ENCODE data around the gene MBD5.
A peak's percentile ranks its signal among the peaks of the same experiment; 100 is the strongest.
"Not testable (repeated sequence)": the region's sequence is repeated elsewhere in the genome, so short reads cannot be mapped to it uniquely, and the experiment has no call there.

MBD5 gene

DNA sequence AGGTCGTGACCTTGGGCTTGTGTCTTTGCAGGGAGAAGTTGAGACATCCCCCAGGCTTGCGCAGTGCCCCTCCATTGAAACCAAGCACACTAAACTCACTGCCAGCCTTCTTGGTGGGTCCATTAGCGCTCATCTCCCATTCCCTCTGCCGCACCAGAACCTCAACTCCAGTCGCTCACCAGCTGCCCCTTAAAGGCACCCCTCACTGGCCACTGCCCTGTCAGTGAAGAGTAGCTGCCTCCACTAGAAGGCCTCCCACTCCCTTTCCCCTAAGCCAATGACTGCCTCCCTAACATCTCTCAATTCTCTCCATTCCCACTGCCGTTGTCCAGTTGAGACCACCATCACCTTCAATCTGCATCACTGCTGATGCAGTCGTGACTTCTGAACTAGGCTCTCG lies 508.9 kb downstream of the MBD5 start:
- DNase-seq: no peak
- CTCF ChIA-PET: no interaction called here
- Mint-ChIP-seq H3K4me1 (peaks cover 68% of the 10 kb centered on the region), H3K27me3 (no peaks in the 10 kb centered on the region), H3K9me3 (peaks cover 2% of the 10 kb centered on the region), H3K27ac (peak overlapping the region; percentile 97), H3K4me3 (peak overlapping the region; percentile 30), H3K36me3 (no peaks in the 10 kb centered on the region)

DNA sequence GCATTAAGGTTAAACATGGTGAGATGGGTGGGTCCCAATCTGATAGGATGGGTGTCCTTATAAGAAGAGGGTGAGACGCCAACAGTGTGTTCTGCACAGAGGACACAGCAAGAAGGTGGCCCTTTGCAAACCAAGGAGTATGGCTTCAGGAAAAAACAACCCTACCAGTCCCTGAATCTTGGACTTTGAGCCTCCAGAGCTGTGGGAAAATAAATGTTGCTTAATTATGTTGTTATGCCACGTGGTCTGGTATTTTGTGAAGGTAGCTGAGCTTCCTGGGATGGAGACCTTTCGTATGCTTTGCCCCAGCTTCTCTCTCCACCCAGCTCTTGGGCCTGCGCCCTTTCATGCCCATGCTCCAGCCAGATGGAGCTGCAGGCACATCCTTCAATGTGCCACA lies 509.5 kb downstream of the MBD5 start:
- Mint-ChIP-seq H3K27me3 (no peaks in the 10 kb centered on the region), H3K4me1 (peaks cover 62% of the 10 kb centered on the region), H3K9me3 (peaks cover 2% of the 10 kb centered on the region), H3K36me3 (no peaks in the 10 kb centered on the region), H3K4me3 (no peak overlapping the region), H3K27ac (peak overlapping the region; percentile 53)
- CTCF ChIA-PET: no interaction called here
- no peak for DNase-seq

DNA sequence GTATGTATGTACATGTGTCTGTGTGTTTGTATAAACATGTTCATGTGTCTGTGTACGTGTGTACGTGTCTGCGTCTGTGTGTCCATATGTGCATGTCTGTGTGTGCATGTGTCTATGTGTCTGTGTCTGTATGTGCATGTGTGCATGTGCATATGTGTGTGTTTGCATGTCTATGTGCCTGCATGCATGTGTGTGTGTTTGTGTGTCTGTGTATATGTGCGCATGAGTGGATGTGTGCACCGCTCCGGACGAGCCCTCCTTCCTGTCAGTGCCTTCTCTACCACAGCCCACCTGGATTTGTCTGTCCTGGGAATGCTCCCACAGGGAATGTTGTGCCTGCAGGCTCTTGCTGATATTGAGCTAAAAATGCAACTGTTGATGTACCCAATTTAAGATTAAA lies 510.3 kb downstream of the MBD5 start:
- peaks cover 53% of the 10 kb centered on the region for H3K4me1 Mint-ChIP-seq
- no peak overlapping the region for H3K27ac Mint-ChIP-seq
- CTCF ChIA-PET: no interaction called here
- H3K36me3 Mint-ChIP-seq: no peaks in the 10 kb centered on the region
- no peak for DNase-seq
- H3K9me3 Mint-ChIP-seq: no peaks in the 10 kb centered on the region
- H3K4me3 Mint-ChIP-seq: no peak overlapping the region
- H3K27me3 Mint-ChIP-seq: no peaks in the 10 kb centered on the region

DNA sequence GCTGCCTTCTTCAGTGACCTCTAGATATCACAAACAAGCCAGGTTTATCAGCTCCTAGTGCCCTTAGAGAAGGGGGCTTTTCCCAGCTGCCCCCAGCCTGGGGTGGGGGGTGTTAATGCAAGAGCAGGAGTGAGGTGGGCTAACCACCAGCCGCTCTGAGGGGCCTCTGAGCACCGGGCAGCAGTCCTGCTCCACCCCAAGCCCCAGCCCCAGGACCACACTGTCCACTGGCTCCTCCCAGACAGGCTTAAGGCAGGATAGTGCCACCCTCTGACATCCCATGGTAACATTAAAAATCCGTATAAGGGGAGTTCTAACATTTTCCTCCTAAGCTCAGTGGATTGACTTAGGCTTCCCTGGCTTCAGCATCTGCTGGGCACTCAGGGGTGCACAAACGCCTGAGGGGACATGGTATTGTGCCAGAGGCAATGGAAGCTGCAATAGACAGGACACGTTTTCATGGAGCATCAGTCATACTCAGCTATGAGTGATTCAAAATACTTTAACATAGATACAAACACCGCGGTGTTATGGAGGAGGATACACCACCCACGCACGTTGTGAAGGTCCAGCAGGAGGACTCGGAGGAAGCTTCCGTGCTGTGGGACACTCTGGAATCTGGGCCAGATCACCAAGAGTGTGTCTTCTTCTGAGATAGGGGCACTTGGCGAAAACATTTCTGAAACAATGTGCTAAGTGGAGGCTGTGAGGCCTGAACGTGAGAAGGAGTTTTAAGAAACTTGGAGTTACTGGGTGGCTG lies 511.0 kb downstream of the MBD5 start:
- Mint-ChIP-seq H3K4me1 (peaks cover 47% of the 10 kb centered on the region), H3K9me3 (no peaks in the 10 kb centered on the region), H3K4me3 (no peak overlapping the region), H3K27ac (no peak overlapping the region), H3K36me3 (no peaks in the 10 kb centered on the region), H3K27me3 (no peaks in the 10 kb centered on the region)
- no peak for DNase-seq
- CTCF ChIA-PET: no interaction called here

DNA sequence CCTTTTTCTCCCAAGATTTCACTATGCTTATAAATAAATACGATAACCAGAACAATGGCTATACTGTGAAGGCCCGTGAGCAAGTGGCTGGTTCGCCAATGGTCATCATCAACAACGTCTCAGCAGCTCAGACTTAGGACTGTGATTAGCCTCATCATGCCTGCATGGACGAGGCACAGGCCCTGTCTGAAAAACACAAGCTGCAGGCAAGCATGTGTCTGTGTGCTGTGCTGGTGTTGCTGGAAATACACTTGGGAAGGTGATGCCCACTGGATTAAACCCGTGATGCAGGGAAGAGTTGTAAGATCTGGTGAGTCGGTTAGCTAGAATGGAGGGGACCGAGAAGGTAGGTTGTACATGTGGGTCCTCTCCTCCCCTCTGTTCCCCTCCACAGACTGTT lies 512.1 kb downstream of the MBD5 start:
- no peak overlapping the region for H3K4me3 Mint-ChIP-seq
- CTCF ChIA-PET: no interaction called here
- H3K27me3 Mint-ChIP-seq: peaks cover 2% of the 10 kb centered on the region
- H3K9me3 Mint-ChIP-seq: no peaks in the 10 kb centered on the region
- no peak for DNase-seq
- H3K36me3 Mint-ChIP-seq: no peaks in the 10 kb centered on the region
- H3K4me1 Mint-ChIP-seq: peaks cover 37% of the 10 kb centered on the region
- no peak overlapping the region for H3K27ac Mint-ChIP-seq

DNA sequence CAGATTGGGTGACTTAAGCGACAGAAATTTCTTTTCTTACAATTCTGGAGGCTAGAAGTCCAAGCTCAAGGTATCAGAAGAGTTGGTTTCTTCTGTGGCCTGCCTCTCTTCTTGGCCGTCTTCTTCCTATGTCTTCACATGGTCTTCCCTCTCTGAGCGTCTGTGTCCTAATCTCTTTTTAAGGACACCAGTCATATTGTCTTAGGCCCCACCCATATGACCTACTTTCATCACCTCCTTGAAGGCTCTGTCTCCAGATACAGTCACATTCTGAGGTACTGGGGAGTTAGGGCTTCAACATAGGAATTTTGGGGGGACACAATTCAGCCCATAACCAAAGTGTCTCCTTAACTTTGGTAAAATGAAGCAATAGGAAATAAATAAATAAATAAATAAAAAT lies 512.8 kb downstream of the MBD5 start:
- no peak overlapping the region for H3K27ac Mint-ChIP-seq
- H3K9me3 Mint-ChIP-seq: no peaks in the 10 kb centered on the region
- peaks cover 4% of the 10 kb centered on the region for H3K27me3 Mint-ChIP-seq
- CTCF ChIA-PET: no interaction called here
- no peak overlapping the region for H3K4me3 Mint-ChIP-seq
- H3K4me1 Mint-ChIP-seq: peaks cover 37% of the 10 kb centered on the region
- DNase-seq: no peak
- H3K36me3 Mint-ChIP-seq: no peaks in the 10 kb centered on the region

DNA sequence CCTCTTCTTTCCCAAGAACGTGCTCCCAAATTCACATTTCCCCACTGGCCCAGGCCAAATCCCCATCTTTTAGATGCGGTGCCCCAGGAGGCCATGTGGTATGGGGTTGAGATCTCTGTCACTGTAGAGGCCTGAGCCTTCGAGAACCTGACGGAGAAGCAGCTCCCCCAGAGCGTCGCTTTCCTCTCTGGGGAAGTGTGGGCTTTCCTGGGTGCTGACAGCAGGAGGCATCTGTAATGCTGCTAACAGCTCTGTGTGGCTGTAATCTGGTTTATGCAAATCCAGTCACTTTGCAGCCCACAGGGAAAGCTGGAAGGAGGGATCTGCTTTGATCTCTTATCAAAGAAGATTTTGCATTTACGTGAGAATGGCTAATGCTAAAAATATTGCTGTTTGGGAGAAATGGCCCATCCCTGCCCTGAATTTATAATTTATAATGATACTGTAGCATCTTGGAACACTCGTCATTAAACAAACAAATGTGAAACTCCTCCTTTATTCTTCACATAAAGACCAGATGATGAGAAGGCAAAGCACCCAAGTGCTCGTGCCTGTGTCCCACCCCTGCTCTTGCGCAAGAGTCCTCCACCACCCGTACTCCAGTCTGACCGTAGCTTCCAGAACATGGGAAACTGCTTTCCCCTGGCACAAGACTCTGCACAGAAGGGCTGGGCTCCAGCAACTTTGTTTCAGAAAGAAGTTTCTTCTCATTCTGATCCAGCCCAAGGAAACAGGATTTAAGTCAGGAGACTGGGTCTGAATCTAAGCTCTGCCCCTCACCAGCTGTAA lies 513.7 kb downstream of the MBD5 start:
- Mint-ChIP-seq H3K4me1 (peaks cover 36% of the 10 kb centered on the region), H3K9me3 (no peaks in the 10 kb centered on the region), H3K4me3 (no peak overlapping the region), H3K36me3 (no peaks in the 10 kb centered on the region), H3K27me3 (peaks cover 4% of the 10 kb centered on the region), H3K27ac (no peak overlapping the region)
- DNase-seq: no peak
- CTCF ChIA-PET: no interaction called here

DNA sequence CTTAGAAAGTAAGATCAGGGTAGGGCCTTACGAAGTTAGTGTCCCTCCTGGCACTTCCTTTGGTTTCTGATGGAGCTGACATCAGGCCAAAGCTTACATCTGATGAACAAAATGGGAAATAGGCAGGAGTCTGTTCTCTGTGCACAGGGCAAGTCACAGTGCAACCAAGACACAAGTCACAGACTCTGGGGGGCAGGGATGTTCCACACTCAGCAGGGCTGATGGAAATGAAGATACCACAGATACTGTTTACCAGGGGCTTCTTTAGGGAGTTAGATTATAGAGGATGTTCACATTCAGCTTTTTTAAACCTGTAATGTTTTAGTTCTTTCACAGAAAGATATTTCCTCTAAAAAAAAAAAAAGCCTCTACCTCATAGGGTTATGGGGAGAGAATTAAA lies 517.5 kb downstream of the MBD5 start:
- Mint-ChIP-seq H3K9me3 (no peaks in the 10 kb centered on the region), H3K27me3 (peaks cover 4% of the 10 kb centered on the region), H3K27ac (peak overlapping the region; percentile 75), H3K4me1 (peaks cover 35% of the 10 kb centered on the region), H3K36me3 (peaks cover 5% of the 10 kb centered on the region), H3K4me3 (no peak overlapping the region)
- no peak for DNase-seq
- CTCF ChIA-PET: interaction anchor here (0.6 to 2.9 kb wide), 7 partner anchors 13 to 108 kb away, joined by 3 to 9 read pairs (median 4); no protein-coding TSS in a partner anchor

DNA sequence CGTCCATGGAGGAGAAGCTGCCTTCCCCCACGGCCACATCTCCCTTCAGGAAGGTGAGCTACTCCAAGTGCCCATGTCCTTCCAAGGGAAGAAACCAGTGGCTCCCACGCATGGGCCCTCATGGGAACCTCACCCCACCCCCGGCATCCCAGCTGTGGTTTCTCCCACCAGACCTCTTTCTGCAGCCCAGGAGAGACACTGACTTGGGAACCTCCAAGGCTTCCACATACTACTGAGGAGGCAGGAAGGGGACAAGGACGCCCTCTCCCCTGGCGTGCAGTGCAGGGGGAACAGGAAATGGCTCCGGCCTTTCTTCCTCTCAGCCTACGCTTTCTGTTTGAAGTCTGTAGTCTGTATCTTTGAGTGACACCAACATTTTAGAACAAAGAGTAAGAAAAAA lies 519.1 kb downstream of the MBD5 start:
- Mint-ChIP-seq H3K27ac (peak overlapping the region; percentile 70), H3K27me3 (peaks cover 4% of the 10 kb centered on the region), H3K4me1 (peaks cover 39% of the 10 kb centered on the region), H3K4me3 (peak overlapping the region; percentile 3), H3K36me3 (peaks cover 5% of the 10 kb centered on the region), H3K9me3 (no peaks in the 10 kb centered on the region)
- DNase-seq: peak; percentile 64
- CTCF ChIA-PET: interaction anchor here (0.8 to 1.9 kb wide), 4 partner anchors 13 to 18 kb away, joined by 3 to 4 read pairs (median 4); no protein-coding TSS in a partner anchor

DNA sequence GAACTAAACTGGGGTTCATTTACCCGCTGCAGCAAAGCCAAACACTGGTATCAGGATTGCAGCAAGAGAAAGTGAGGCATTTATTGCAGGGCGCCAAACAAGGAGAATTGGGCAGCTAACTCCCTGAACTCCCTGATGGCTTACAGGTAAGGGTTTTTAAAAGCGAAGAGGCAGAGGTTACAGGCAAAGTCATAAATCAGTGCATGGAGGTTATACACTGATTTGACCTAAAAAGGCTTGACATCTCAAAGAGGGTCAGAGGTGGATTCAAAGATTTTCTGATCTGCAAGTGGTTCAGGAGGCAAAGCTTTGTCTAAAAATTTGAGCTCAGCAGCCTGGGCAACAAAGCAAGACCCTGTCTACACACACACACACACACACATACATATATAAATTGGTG lies 520.9 kb downstream of the MBD5 start:
- peaks cover 5% of the 10 kb centered on the region for H3K36me3 Mint-ChIP-seq
- CTCF ChIA-PET: interaction anchor here (1.9 kb wide), 1 partner anchor 15 kb away, joined by 4 read pairs; no protein-coding TSS in a partner anchor
- no peaks in the 10 kb centered on the region for H3K9me3 Mint-ChIP-seq
- no peak overlapping the region for H3K27ac Mint-ChIP-seq
- no peak for DNase-seq
- H3K4me3 Mint-ChIP-seq: no peak overlapping the region
- H3K27me3 Mint-ChIP-seq: peaks cover 4% of the 10 kb centered on the region
- peaks cover 56% of the 10 kb centered on the region for H3K4me1 Mint-ChIP-seq

DNA sequence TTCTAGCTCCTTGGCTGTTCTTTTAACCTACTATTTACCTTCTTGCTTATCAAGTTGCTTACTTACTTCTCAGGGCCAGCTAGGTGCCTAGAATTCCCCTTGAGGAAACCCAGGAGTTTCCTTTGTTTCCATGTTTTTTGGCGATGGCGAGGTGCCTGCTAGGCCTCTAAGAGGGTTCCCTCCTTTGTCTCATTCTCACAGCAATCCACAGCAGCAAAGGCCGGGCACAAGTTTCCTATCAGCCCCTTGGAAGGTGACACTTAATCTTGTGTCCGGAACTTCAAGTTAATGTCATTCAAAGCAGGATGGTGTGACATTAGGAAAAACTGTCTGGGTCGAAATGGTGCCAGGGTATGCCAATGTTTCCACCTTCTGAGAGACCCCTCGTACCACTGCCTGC lies 521.7 kb downstream of the MBD5 start:
- CTCF ChIA-PET: no interaction called here
- Mint-ChIP-seq H3K4me1 (peaks cover 63% of the 10 kb centered on the region), H3K27me3 (peaks cover 4% of the 10 kb centered on the region), H3K27ac (no peak overlapping the region), H3K36me3 (peaks cover 5% of the 10 kb centered on the region), H3K4me3 (no peak overlapping the region), H3K9me3 (no peaks in the 10 kb centered on the region)
- no peak for DNase-seq

DNA sequence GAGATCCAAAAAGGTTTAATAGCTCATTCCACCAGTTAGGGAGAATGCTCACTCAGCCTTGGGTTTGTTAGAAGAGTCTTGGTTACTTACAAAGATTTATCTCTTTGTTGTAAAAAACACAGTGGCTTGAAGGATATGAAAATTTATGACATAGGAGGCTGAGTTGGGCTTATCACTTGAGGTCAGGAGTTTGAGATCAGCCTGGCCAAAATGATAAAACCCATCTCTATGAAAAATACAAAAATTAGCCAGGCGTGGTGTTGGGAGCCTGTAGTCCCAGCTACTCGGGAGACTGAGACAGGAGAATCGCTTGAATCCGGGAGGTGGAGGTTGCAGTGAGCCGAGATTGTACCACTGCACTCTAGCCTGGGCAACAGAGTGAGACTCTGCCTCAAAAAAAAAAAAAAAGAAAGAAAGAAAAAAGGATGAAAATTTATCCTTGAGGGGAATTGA lies 522.2 kb downstream of the MBD5 start:
- H3K27me3 Mint-ChIP-seq, H3K9me3 Mint-ChIP-seq, H3K36me3 Mint-ChIP-seq, CTCF ChIA-PET, H3K4me3 Mint-ChIP-seq, DNase-seq: not testable (repeated sequence)
- Mint-ChIP-seq H3K27ac (peak overlapping the region; percentile 28), H3K4me1 (peaks cover 61% of the 10 kb centered on the region)

DNA sequence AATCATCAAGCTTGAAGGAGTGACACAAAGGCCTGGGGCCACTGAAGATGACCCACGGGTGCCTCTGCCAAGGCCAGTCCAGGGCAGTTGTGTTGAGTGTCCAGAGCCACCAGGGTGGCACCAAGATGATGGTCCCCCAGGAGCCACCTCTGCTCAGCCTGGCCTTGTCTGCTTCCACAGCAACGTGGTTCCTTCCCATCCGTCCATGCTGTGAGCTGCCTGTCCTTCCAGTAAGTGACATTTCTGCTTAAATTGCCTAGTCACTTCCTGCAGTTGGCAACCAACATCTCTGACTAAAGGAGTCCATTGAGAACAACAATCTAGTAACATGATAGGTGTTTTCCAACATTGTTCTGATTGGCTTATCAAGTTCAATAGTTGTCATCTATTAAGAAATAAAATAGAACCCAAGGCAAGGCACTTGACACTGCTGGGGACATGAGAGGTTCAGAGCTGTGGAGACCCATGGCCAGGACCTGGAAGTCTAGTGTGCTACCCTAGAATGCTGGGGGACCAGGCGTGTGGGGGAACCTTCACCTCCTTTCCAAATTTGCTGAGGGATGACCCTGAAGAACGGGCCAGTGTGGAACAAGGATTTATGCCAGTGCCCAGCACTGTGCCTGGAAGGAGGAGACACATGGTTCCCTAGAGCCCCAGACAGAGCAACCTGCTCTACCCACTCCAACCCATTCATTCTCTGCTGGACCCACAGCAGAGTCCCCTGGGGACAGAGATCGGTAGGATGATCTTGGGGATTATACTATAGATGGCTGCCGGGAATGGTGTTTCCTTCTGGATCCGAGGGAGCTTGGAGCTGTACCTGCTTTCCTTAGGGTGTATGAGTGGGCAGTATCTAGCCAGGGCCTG lies 524.7 kb downstream of the MBD5 start:
- CTCF ChIA-PET: no interaction called here
- H3K27ac Mint-ChIP-seq: peak overlapping the region; percentile 82
- no peaks in the 10 kb centered on the region for H3K9me3 Mint-ChIP-seq
- no peak for DNase-seq
- H3K27me3 Mint-ChIP-seq: no peaks in the 10 kb centered on the region
- peaks cover 37% of the 10 kb centered on the region for H3K4me1 Mint-ChIP-seq
- no peak overlapping the region for H3K4me3 Mint-ChIP-seq
- H3K36me3 Mint-ChIP-seq: peaks cover 2% of the 10 kb centered on the region

DNA sequence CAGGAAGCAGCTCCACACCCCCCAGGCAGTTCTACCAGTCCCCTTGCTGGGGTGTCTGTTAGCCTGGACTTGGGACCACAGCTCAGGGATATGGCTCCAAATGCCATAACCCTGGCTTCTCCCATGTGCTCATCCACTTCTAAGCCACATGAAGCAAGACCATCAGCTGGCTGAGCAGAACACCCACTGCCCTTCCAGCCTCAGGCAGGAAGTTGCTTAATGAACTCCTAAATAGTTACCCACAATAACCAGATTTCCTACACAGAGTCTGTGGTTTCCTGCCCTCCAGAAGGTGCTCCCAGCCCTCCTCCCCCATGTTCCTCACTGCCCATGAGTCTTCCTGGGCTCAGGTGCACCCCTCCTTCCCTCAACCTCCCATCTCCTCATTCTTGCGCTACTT lies 525.4 kb downstream of the MBD5 start:
- Mint-ChIP-seq H3K4me3 (no peak overlapping the region), H3K9me3 (no peaks in the 10 kb centered on the region), H3K27me3 (no peaks in the 10 kb centered on the region), H3K36me3 (no peaks in the 10 kb centered on the region), H3K27ac (peak overlapping the region; percentile 82), H3K4me1 (peaks cover 31% of the 10 kb centered on the region)
- CTCF ChIA-PET: no interaction called here
- DNase-seq: no peak
